HL-60 (cell line): ENCODE results near the gene IRF5.

Experiments
- DNase-seq, 2 experiments: peaks; one replicate each; pipeline ENCODE4 v3.0.0-alpha.2; 2010 to 2020; ENCODE audit warnings: low read depth in 1 of 2, low spot score in 1 of 2
- H3K27ac ChIP-seq: fragments of 250-450 bp; sonication (Bioruptor Pico); replicated peaks from 2 replicates; pipeline ENCODE4 v1.5.1; 2020; ENCODE audit warnings: mild to moderate bottlenecking, moderate library complexity
- H3K27me3 ChIP-seq: fragments of 250-450 bp; sonication (Bioruptor Pico); 2 replicates; pipeline ENCODE4 v1.5.1; 2021; ENCODE audit warnings: mild to moderate bottlenecking, moderate library complexity; ENCODE audit not compliant: insufficient read depth, poor library complexity, severe bottlenecking
- H3K4me3 ChIP-seq: replicated peaks from 2 replicates; pipeline ENCODE4 v1.5.1; 2011; ENCODE audit warnings: mild to moderate bottlenecking, control low read depth, low read length; ENCODE audit not compliant: insufficient read depth
- GABPA ChIP-seq: IDR thresholded peaks from 2 replicates; pipeline ENCODE4 v1.6.1; 2012; ENCODE audit warnings: low read depth
- POLR2AphosphoS5 ChIP-seq: IDR thresholded peaks from 2 replicates; pipeline ENCODE4 v1.6.1; 2012; ENCODE audit warnings: low read depth
- SPI1 ChIP-seq: IDR thresholded peaks from 2 replicates; pipeline ENCODE4 v1.6.1; 2012; ENCODE audit warnings: low read depth, mild to moderate bottlenecking, borderline replicate concordance
- TF ChIP-seq, protein P1 (sequence below): IDR thresholded peaks from 2 replicates; pipeline ENCODE4 v1.6.1; 2012; ENCODE audit warnings: low read depth; ENCODE audit not compliant: insufficient replicate concordance
- TF ChIP-seq, protein P2 (sequence below): IDR thresholded peaks from one replicate; pipeline ENCODE4 v1.5.1; 2011; ENCODE audit warnings: low read length, control low read depth, inconsistent platforms; ENCODE audit not compliant: insufficient read depth

The IRF5 gene

GRCh38 chr7:128935342-128935730, 2.4 kb upstream of the IRF5 start:
- Histone ChIP-seq H3K27ac (no peak overlapping the region), H3K27me3 (peaks cover 3% of the 10 kb centered on the region), H3K4me3 (no peak overlapping the region)
- no peak for DNase-seq
- TF ChIP-seq, protein P1, sequence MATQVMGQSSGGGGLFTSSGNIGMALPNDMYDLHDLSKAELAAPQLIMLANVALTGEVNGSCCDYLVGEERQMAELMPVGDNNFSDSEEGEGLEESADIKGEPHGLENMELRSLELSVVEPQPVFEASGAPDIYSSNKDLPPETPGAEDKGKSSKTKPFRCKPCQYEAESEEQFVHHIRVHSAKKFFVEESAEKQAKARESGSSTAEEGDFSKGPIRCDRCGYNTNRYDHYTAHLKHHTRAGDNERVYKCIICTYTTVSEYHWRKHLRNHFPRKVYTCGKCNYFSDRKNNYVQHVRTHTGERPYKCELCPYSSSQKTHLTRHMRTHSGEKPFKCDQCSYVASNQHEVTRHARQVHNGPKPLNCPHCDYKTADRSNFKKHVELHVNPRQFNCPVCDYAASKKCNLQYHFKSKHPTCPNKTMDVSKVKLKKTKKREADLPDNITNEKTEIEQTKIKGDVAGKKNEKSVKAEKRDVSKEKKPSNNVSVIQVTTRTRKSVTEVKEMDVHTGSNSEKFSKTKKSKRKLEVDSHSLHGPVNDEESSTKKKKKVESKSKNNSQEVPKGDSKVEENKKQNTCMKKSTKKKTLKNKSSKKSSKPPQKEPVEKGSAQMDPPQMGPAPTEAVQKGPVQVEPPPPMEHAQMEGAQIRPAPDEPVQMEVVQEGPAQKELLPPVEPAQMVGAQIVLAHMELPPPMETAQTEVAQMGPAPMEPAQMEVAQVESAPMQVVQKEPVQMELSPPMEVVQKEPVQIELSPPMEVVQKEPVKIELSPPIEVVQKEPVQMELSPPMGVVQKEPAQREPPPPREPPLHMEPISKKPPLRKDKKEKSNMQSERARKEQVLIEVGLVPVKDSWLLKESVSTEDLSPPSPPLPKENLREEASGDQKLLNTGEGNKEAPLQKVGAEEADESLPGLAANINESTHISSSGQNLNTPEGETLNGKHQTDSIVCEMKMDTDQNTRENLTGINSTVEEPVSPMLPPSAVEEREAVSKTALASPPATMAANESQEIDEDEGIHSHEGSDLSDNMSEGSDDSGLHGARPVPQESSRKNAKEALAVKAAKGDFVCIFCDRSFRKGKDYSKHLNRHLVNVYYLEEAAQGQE, result no peak
- TF ChIP-seq SPI1 (no peak), GABPA (no peak)

GRCh38 chr7:128936798-128937197, 929 bp upstream of the IRF5 start:
- no peak overlapping the region for H3K27ac ChIP-seq
- peaks cover 3% of the 10 kb centered on the region for H3K27me3 ChIP-seq
- TF ChIP-seq, protein P1, result no peak
- TF ChIP-seq POLR2AphosphoS5, result no peak
- no peak for TF ChIP-seq SPI1
- TF ChIP-seq, protein P2, sequence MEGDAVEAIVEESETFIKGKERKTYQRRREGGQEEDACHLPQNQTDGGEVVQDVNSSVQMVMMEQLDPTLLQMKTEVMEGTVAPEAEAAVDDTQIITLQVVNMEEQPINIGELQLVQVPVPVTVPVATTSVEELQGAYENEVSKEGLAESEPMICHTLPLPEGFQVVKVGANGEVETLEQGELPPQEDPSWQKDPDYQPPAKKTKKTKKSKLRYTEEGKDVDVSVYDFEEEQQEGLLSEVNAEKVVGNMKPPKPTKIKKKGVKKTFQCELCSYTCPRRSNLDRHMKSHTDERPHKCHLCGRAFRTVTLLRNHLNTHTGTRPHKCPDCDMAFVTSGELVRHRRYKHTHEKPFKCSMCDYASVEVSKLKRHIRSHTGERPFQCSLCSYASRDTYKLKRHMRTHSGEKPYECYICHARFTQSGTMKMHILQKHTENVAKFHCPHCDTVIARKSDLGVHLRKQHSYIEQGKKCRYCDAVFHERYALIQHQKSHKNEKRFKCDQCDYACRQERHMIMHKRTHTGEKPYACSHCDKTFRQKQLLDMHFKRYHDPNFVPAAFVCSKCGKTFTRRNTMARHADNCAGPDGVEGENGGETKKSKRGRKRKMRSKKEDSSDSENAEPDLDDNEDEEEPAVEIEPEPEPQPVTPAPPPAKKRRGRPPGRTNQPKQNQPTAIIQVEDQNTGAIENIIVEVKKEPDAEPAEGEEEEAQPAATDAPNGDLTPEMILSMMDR, result no peak
- TF ChIP-seq GABPA, result no peak
- no peak for DNase-seq
- H3K4me3 ChIP-seq, result no peak overlapping the region

GRCh38 chr7:128937271-128937646, 468 bp upstream of the IRF5 start:
- TF ChIP-seq GABPA (no peak), SPI1 (no peak)
- no peak overlapping the region for H3K27ac ChIP-seq
- DNase-seq, result no peak
- no peak overlapping the region; the same call in 1 of the 2 replicates for H3K4me3 ChIP-seq
- peaks cover 3% of the 10 kb centered on the region for H3K27me3 ChIP-seq

DNA sequence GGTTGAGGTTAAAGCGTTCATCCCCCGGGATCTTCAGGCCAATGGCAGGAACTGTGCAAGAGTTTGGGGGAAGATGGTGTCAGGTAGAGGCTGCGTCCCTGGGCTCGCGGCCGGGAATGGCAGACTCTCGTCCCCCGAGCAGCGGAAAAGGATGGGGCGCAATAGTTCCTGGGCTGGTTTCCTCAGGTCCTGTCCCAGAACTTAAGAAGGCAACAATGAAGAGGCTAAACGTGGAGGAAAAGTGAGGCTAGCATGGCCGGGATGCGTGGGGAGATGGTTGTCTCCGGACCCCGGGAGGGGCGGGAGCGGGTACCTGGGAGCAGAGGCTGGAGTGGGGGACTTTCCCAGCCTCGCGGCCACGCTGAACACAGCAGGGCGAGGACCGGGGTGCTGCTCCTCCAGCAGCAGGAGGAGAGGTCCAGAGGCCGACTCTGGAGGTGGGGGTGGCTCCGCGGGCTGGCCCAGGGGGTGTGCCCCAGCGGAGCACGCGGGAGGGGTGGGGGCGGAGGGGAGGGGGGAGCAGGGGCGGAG, 882 bp downstream of the IRF5 start:
- H3K27ac ChIP-seq, result 0 out of 2 replicates have a peak overlapping the region, but pooled peaks have one; percentile 40

More for the DNA sequence above, 882 bp downstream of the IRF5 start:
- peaks cover 3% of the 10 kb centered on the region for H3K27me3 ChIP-seq
- DNase-seq, result no peak
- peak overlapping the region; percentile 68 for H3K4me3 ChIP-seq
- TF ChIP-seq GABPA (no peak), POLR2AphosphoS5 (no peak), SPI1 (no peak)
- TF ChIP-seq, protein P2, result no peak
- TF ChIP-seq, protein P1, result no peak
